IMR-90 (cell line): ENCODE data around the gene DHDH. TPM values are rescaled to one million over a fixed set of nuclear protein-coding genes. Genes with fewer than 3 reads are reported as not detected.

Experiments
- ATAC-seq: fragments of 200-7000 bp; cut with Tn5 transposase; 2 replicates; pipeline ENCODE4 v1.9.1; 2020; ENCODE audit warnings: low read depth, mild to moderate bottlenecking, moderate library complexity
- BruUV-seq: library from RNA; stranded (reverse); fragments of 400-500 nt; replicated peaks from 2 replicates; lab custom pipeline; 2021; lab: Mats Ljungman, UMichigan
- CTCF ChIA-PET: fragments of 300-600 bp; formaldehyde crosslinking; extraction: SDS; loops from one replicate; lab custom pipeline; 2021; ENCODE audit warnings: antibody characterized with exemption; lab: Yijun Ruan, JAX
- POLR2A ChIA-PET: fragments of 300-600 bp; sonication (Branson Sonifier 250); formaldehyde crosslinking; loops from one replicate; lab custom pipeline; 2022; ENCODE audit warnings: antibody characterized with exemption; ENCODE audit not compliant: unreplicated experiment; lab: Charles Lee
- DNase-seq: peaks from one replicate; pipeline ENCODE4 v3.0.0; 2013
- H2AFZ ChIP-seq: replicated peaks from 2 replicates; pipeline ENCODE3; 2013; ENCODE audit warnings: low read length, mild to moderate bottlenecking; ENCODE audit not compliant: poor library complexity
- H2AK5ac ChIP-seq: 2 replicates; pipeline ENCODE4 v1.6.1; 2013; ENCODE audit warnings: low read depth, low read length, inconsistent platforms
- H2AK9ac ChIP-seq: replicated peaks from 2 replicates; pipeline ENCODE3; 2013; ENCODE audit warnings: mild to moderate bottlenecking, low read depth, low read length, moderate library complexity; ENCODE audit not compliant: poor library complexity
- H2BK120ac ChIP-seq: 2 replicates; pipeline ENCODE4 v1.6.1; 2013; ENCODE audit warnings: low read depth, low read length, inconsistent platforms
- H2BK15ac ChIP-seq: 3 replicates; pipeline ENCODE4 v1.6.1; 2013; ENCODE audit warnings: low read depth, low read length, inconsistent platforms
- H2BK20ac ChIP-seq: 2 replicates; pipeline ENCODE4 v1.6.1; 2013; ENCODE audit warnings: low read depth, mild to moderate bottlenecking, inconsistent platforms, low read length, moderate library complexity
- H2BK5ac ChIP-seq: 2 replicates; pipeline ENCODE4 v1.6.1; 2013; ENCODE audit warnings: mild to moderate bottlenecking, low read depth, low read length, inconsistent platforms; ENCODE audit not compliant: poor library complexity, severe bottlenecking
- H3K14ac ChIP-seq: replicated peaks from 2 replicates; pipeline ENCODE4 v1.6.1; 2013; ENCODE audit warnings: low read depth, low read length, inconsistent platforms
- H3K18ac ChIP-seq: 2 replicates; pipeline ENCODE4 v1.6.1; 2013; ENCODE audit warnings: low read depth, low read length, control low read depth
- H3K23ac ChIP-seq: 2 replicates; pipeline ENCODE4 v1.6.1; 2013; ENCODE audit warnings: low read depth, low read length, inconsistent platforms
- H3K27ac ChIP-seq: 2 replicates; pipeline ENCODE4 v1.5.1; 2013; ENCODE audit warnings: mild to moderate bottlenecking, control low read depth, low read length; ENCODE audit not compliant: insufficient read depth
- H3K27me3 ChIP-seq: 2 replicates; pipeline ENCODE4 v1.6.1; 2013; ENCODE audit warnings: low read length; ENCODE audit not compliant: control insufficient read depth, insufficient read depth
- H3K36me3 ChIP-seq: 2 replicates; pipeline ENCODE4 v1.6.1; 2013; ENCODE audit warnings: low read length, mixed read lengths; ENCODE audit not compliant: control insufficient read depth, insufficient read depth
- H3K4ac ChIP-seq: 2 replicates; pipeline ENCODE4 v1.6.1; 2013; ENCODE audit warnings: low read depth, low read length, inconsistent platforms
- H3K4me1 ChIP-seq: 2 replicates; pipeline ENCODE4 v1.6.1; 2013; ENCODE audit warnings: low read length, mixed read lengths; ENCODE audit not compliant: control insufficient read depth, insufficient read depth
- H3K4me2 ChIP-seq: 2 replicates; pipeline ENCODE4 v1.6.1; 2013; ENCODE audit warnings: low read depth, mild to moderate bottlenecking, control low read depth, low read length, moderate library complexity
- H3K4me3 ChIP-seq: 2 replicates; pipeline ENCODE4 v1.5.1; 2013; ENCODE audit warnings: low read depth, mild to moderate bottlenecking, control low read depth, low read length, moderate library complexity; ENCODE audit not compliant: insufficient read depth
- H3K56ac ChIP-seq: 2 replicates; pipeline ENCODE4 v1.6.1; 2013; ENCODE audit warnings: low read length, inconsistent platforms; ENCODE audit not compliant: insufficient read depth; ENCODE audit errors: extremely low read depth
- H3K79me1 ChIP-seq, 2 experiments: 2 replicates each; pipeline ENCODE4 v1.6.1; 2013; ENCODE audit warnings: low read length in 2 of 2, inconsistent platforms in 1 of 2, low read depth in 1 of 2
- H3K9ac ChIP-seq: 2 replicates; pipeline ENCODE4 v1.6.1; 2013; ENCODE audit warnings: low read depth, low read length, control low read depth
- H3K9me1 ChIP-seq: 2 replicates; pipeline ENCODE4 v1.6.1; 2013; ENCODE audit warnings: low read length, inconsistent platforms; ENCODE audit not compliant: insufficient read depth
- H3K9me3 ChIP-seq: 2 replicates; pipeline ENCODE4 v1.6.1; 2013; ENCODE audit warnings: low read length; ENCODE audit not compliant: control insufficient read depth, insufficient read depth
- H4K20me1 ChIP-seq: 2 replicates; pipeline ENCODE4 v1.6.1; 2013; ENCODE audit warnings: low read length, inconsistent platforms; ENCODE audit not compliant: insufficient read depth
- H4K5ac ChIP-seq: 2 replicates; pipeline ENCODE4 v1.6.1; 2013; ENCODE audit warnings: mild to moderate bottlenecking, low read depth, low read length, control low read depth
- H4K8ac ChIP-seq, 2 experiments: 2 replicates each; pipeline ENCODE4 v1.6.1; 2013; ENCODE audit warnings: low read depth in 2 of 2, low read length in 2 of 2, control low read depth in 1 of 2, inconsistent platforms in 1 of 2
- H4K91ac ChIP-seq: 2 replicates; pipeline ENCODE4 v1.6.1; 2013; ENCODE audit warnings: low read depth, low read length, inconsistent platforms; ENCODE audit not compliant: insufficient read depth
- CEBPB ChIP-seq: IDR thresholded peaks from 2 replicates; pipeline ENCODE4 v1.6.1; 2012; ENCODE audit warnings: low read depth, low read length, improper control_type of control experiment
- MAZ ChIP-seq: IDR thresholded peaks from 2 replicates; pipeline ENCODE4 v1.6.1; 2012; ENCODE audit warnings: low read depth, mild to moderate bottlenecking, low read length, improper control_type of control experiment, moderate library complexity, borderline replicate concordance
- MXI1 ChIP-seq: IDR thresholded peaks from 2 replicates; pipeline ENCODE4 v1.6.1; 2012; ENCODE audit warnings: low read depth, mild to moderate bottlenecking, low read length, moderate library complexity, borderline replicate concordance
- POLR2A ChIP-seq: IDR thresholded peaks from 2 replicates; pipeline ENCODE4 v1.6.1; 2012; ENCODE audit warnings: mild to moderate bottlenecking, low read depth, low read length
- RCOR1 ChIP-seq: IDR thresholded peaks from 2 replicates; pipeline ENCODE4 v1.6.1; 2012; ENCODE audit warnings: mild to moderate bottlenecking, low read length, improper control_type of control experiment; ENCODE audit not compliant: insufficient replicate concordance
- WGBS, 2 experiments: methylation state at CpG; one replicate each; pipeline versions ENCODE4 v1.1.5 to v1.1.7; 2013; ENCODE audit warnings: missing lambda C conversion rate in 2 of 2; ENCODE audit not compliant: insufficient read length in 1 of 2; ENCODE audit errors: extremely low coverage in 2 of 2; 5-methylcytosine and 5-hydroxymethylcytosine counted together
- dilution Hi-C: fragments of 300-500 bp; cut with HindIII; formaldehyde crosslinking; loops from one replicate; pipeline ENCODE4 v1.14.3; 2018; ENCODE audit warnings: low sequenced_read_pairs; ENCODE audit not compliant: unreplicated experiment
- in situ Hi-C: fragments of 300-500 bp; cut with MboI; formaldehyde crosslinking; loops from 3 replicates; pipeline ENCODE4 v1.14.3; 2019; ENCODE audit warnings: low sequenced_read_pairs, inconsistent platforms, mixed read lengths
- intact Hi-C: fragments of 100-400 bp; cut with micrococcal nuclease; formaldehyde crosslinking; loops from 2 replicates; pipeline ENCODE4 v1.10.0; 2022
- polyA plus RNA-seq, 3 experiments: library from polyadenylated mRNA; depleted of rRNA; stranded (reverse); fragments of >200 nt; gene quantifications; 2 replicates each; pipeline ENCODE4 v1.2.3, GENCODE V29; 2012; ENCODE audit warnings: low replicate concordance in 1 of 3
- total RNA-seq: library from RNA; depleted of rRNA; stranded (reverse); fragments of >200 nt; gene quantifications from 2 replicates; pipeline ENCODE4 v1.2.3, GENCODE V29; 2012
- TF ChIP-seq, protein P1 (sequence below): fragments of 150-350 bp; IDR thresholded peaks from 2 replicates; pipeline ENCODE4 v1.6.1; 2017; ENCODE audit warnings: mild to moderate bottlenecking, antibody characterized with exemption, low read length, low read depth

The DHDH gene
- total and polyA plus RNA-seq, 2 of the 4 experiments (the other 2 are of a cell fraction): 0.36 to 0.53 TPM

DNA sequence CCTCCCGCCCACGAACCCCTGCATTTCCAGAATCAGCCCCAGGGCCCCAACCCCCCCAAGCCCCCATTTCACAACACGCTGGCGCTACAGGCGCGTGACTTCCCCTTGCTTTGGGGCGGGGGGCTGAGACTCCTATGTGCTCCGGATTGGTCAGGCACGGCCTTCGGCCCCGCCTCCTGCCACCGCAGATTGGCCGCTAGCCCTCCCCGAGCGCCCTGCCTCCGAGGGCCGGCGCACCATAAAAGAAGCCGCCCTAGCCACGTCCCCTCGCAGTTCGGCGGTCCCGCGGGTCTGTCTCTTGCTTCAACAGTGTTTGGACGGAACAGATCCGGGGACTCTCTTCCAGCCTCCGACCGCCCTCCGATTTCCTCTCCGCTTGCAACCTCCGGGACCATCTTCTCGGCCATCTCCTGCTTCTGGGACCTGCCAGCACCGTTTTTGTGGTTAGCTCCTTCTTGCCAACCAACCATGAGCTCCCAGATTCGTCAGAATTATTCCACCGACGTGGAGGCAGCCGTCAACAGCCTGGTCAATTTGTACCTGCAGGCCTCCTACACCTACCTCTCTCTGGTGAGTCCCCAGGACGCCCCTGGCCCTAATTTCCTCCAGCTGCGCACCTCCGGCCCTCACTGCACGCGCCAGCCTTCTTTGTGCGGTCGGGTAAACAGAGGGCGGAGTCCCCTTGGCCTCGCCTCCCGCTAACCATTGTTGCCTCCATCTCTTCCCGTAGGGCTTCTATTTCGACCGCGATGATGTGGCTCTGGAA is 31.7 kb downstream of the DHDH start, which contains the start of gene FTL (continued):
- TF ChIP-seq CEBPB (peak; percentile 73), RCOR1 (no peak)

DNA sequence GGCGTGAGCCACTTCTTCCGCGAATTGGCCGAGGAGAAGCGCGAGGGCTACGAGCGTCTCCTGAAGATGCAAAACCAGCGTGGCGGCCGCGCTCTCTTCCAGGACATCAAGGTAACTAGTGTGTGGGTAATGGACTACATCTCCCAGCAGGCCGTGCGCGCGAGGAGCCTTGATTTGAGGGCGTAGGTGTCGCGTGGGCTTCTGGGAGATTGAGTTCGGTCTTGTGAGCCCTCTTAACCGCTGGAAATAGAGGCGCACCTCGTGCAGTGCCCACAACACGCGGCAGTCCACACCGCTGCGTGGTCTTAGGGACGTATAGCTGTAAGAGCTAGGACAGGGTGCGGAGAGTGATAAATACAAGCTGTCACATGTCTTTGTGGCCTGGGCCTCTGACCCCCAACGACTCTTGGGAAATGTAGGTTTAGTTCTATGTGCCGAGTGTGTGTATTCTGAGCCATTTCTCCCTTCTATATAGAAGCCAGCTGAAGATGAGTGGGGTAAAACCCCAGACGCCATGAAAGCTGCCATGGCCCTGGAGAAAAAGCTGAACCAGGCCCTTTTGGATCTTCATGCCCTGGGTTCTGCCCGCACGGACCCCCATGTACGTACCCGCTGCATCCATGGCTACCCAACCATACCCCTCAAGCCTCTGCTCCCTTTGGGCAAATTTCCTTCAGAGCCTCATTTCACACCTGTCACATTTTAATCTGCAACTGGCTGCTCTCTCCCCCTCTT is 32.5 kb downstream of the DHDH start:
- POLR2A ChIA-PET: interaction anchor here (0.6 kb wide), 1 partner anchor 20 kb away, joined by 4 read pairs; no protein-coding TSS in a partner anchor
- H4K5ac ChIP-seq: no peak overlapping the region
- peaks cover 11% of the 10 kb centered on the region for H3K9me1 ChIP-seq
- H3K23ac ChIP-seq: peak overlapping the region; percentile 40
- H3K56ac ChIP-seq: peak overlapping the region; percentile 45
- BruUV-seq: TSS peak; percentile 97
- H3K4ac ChIP-seq: peak overlapping the region; percentile 42
- no peak overlapping the region for H4K8ac ChIP-seq
- H3K4me1 ChIP-seq: peaks cover 20% of the 10 kb centered on the region
- H2BK20ac ChIP-seq: no peak overlapping the region
- H3K9me3 ChIP-seq: no peaks in the 10 kb centered on the region
- peak overlapping the region; percentile 78 for H3K4me3 ChIP-seq
- in situ Hi-C loops (loop anchor here (10.0 kb wide), 1 partner anchor 321 kb away; the partner anchor contains the start of gene CA11), dilution Hi-C loops (no loop called here), intact Hi-C loops (loop anchor here (2.0 to 10.0 kb wide), 2 partner anchors 91 to 321 kb away; partner anchors contain the start of gene CA11)
- no peaks in the 10 kb centered on the region for H3K27me3 ChIP-seq
- peaks cover 0 to 55% of the 10 kb centered on the region in 2 experiments; a peak in 3 of 4 replicates for H3K79me1 ChIP-seq
- 0 out of 2 replicates have a peak overlapping the region, but pooled peaks have one; percentile 5 for H3K18ac ChIP-seq
- peaks cover 32% of the 10 kb centered on the region for H3K36me3 ChIP-seq
- H2AK5ac ChIP-seq: peak overlapping the region; percentile 38; the same call in 1 of the 2 replicates
- peak overlapping the region; percentile 77 for H3K27ac ChIP-seq
- H3K14ac ChIP-seq: peak overlapping the region; percentile 66
- no peak overlapping the region for H2BK120ac ChIP-seq
- DNase-seq (peak; percentile 76), ATAC-seq (peak; percentile 4)
- peaks cover 45% of the 10 kb centered on the region for H4K20me1 ChIP-seq
- peak overlapping the region; percentile 84 for H3K9ac ChIP-seq
- peak overlapping the region; percentile 26 for H2AFZ ChIP-seq
- TF ChIP-seq MAZ (no peak), CEBPB (no peak), POLR2A (0 out of 2 replicates have a peak, but pooled peaks have one; percentile 7), MXI1 (peak; percentile 66; the same call in 1 of the 2 replicates)
- TF ChIP-seq, protein P1, sequence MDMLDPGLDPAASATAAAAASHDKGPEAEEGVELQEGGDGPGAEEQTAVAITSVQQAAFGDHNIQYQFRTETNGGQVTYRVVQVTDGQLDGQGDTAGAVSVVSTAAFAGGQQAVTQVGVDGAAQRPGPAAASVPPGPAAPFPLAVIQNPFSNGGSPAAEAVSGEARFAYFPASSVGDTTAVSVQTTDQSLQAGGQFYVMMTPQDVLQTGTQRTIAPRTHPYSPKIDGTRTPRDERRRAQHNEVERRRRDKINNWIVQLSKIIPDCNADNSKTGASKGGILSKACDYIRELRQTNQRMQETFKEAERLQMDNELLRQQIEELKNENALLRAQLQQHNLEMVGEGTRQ: 0 out of 2 replicates have a peak, but pooled peaks have one; percentile 30
- peak overlapping the region; percentile 4; the same call in 1 of the 2 replicates for H4K91ac ChIP-seq
- H2BK5ac ChIP-seq: peak overlapping the region; percentile 59
- peak overlapping the region; percentile 92 for H2AK9ac ChIP-seq
- CTCF ChIA-PET: interaction anchor here (1.3 kb wide), 1 partner anchor 27 kb away, joined by 3 read pairs; the partner anchor contains the start of genes GYS1 and RUVBL2
- WGBS, 2 experiments: 1% methylated on average over 16 of the region's 36 CpGs; no CpG with 5 or more reads in 1 of the 2 experiments
- H2BK15ac ChIP-seq: no peak overlapping the region
- H3K4me2 ChIP-seq: peak overlapping the region; percentile 91
